AG08396 (cell line): ENCODE data around the gene CACUL1.

ENCODE experiments used
- DNase-seq: peaks from one replicate; pipeline ENCODE4 v3.0.0; 2012; ENCODE audit warnings: low spot score, mixed read lengths

Gene CACUL1

DNA sequence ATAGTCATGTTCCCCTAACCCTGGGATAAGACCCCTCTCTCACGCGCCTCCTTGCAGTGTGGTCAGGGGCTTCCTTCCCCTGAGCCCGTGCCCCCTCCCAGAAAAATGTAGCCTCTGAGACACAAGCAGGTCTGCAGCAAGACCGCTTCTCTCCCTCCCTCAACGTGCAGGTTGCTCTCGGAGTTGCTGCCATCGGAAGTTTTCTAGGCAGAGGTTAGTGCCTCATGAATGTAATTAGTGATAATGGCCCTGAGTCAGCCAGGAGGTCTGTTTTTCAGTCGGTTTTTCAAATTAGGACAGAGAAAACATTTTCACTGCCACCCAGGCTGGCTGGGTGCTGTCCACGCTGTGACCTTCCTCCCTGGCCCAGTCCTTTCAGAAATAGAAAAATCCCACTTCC, 116.1 kb downstream of the CACUL1 start:
- no peak for DNase-seq

DNA sequence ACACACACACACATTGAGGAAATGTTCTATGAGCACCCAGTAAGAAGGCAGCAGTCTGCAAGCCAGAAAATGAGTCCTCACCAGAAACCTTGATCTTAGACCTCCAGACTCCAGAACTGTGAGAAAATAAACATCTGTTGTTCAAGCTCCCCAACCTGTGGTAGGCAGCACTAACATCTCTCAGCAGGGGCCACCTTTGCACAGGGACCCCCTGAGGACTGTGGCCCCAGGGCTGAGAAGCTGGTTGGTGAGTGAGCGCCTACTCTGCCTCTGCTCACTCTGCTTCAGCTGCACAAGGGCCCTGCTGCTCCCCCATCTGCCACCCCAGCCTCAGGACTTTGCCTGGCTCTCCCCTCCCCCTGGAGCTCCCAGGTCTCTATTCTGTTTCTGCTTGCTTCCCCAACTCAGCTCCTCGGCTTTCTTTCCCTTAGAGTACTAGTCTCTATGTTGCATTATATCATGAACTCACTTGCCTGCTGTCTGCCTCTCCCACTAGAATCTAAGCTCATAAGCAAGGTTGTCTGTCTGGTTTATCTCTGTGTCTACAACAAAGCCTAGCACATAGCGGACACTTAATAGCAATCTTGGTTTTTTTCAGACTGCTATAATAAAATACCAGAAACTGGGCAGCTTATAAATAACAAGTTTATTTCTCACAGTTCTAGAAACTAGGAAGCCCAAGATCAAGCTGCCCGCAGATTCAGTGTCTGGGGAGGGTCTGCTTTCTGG, 118.9 kb downstream of the CACUL1 start:
- DNase-seq, result no peak

DNA sequence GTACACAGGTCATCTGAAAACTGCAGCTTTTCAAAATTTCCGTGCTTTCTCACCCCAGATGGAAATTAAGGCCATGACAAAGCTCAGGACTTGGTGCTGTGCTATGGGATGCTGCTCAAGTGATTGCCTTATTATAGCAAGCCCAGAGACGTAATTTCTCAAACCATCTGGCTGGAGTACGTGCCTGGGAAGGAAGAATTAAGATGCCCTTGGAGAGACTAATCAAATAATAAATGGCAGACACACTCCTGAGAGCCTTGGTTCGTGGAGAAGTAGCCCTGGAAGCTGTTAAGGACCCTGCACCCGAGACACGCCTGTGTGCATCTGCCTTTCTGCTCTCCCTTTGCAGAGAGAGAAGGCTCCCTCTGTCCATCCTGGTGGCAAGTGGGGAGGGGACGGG, 121.0 kb downstream of the CACUL1 start:
- no peak for DNase-seq

DNA sequence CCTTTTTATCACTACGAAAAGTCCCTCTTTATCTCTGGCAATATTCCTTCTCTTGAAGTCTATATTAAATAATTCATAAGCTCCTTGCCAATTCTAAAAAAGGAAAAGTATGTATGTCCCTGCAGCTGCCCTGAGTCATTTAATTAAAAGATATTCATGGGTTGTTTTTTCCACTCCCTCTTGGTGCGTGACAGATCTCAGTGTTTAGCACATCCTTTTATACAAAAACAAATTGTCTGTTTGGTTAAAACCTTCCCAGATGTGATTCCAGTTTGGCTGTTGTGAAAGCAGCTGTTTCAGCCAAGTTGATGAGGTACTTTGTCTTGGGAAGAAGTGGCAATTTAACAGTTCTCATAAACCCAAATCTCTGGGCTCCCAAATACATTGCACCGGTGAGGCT, 125.6 kb downstream of the CACUL1 start:
- no peak for DNase-seq

DNA sequence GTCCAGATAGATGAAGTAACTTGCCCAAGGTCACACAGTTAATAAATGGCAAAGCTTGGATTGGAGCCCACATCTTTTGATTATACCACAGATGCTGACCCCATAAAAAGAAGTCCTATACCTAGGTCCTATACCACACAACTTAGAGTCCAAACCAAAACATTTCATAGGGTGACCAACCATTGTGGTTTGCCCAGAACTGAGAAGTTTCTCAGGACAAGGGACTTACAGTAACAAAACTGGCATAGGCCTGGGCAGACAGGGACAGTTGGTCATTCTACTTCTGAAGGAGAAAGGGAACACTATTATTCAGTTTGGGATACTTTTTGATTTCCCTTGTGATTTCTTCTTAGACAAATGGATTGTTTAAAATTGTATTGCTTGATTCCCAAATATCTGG, 126.4 kb downstream of the CACUL1 start:
- no peak for DNase-seq

DNA sequence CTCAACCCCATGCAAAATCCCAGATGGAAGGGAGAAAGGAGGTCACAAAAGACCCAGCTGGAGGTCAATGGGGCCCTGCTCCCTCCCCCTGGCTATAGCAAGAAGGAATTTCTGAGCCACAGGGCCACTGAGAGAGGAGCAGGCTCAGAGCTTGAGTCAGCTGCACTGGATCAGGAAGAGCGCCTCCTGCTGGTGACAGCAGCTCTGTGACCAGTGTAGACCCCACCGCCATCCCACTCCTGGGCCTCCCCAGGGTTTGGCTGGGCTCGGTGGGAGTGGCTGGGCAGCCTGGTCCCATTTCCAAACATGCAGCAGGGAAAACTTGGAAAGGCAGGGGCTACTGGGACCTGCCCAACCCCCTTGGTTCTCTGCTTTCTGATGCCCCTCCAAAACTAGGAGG, 127.8 kb downstream of the CACUL1 start:
- DNase-seq, result no peak
